ENCODE results near the gene RPS16.
A peak's percentile ranks its signal among the peaks of the same experiment; 100 is the strongest.
"Not testable (repeated sequence)": the region's sequence is repeated elsewhere in the genome, so short reads cannot be mapped to it uniquely, and the experiment has no call there.

Gene RPS16

GRCh38 chr19:39435499-39436349, at the start of gene RPS16:
RPS16 (minus strand) TSS chr19:39435949; CDS start chr19:39435895, 54 bp downstream.
- Histone ChIP-seq H3K36me3 (ENCODE audit: insufficient read depth, low read length) (peaks cover 28% of the 10 kb centered on the region), H3K4me1 (ENCODE audit: insufficient read depth, low read length) (peaks cover 27% of the 10 kb centered on the region), H3K4me3 (ENCODE audit: low read depth in 1 of 2, low read length in 2 of 2) (peak within 1 kb of the TSS; percentile 75 to 99), H3K9ac (ENCODE audit: low read length) (peak within 1 kb of the TSS; percentile 98), H3K27ac (ENCODE audit: low read depth, low read length) (peak within 1 kb of the TSS; percentile 92), H3K9me3 (ENCODE audit: low read length) (no peaks in the 10 kb centered on the region), H3K27me3 (ENCODE audit: control insufficient read depth in 1 of 2, insufficient read depth in 2 of 2, low read length in 2 of 2) (no peaks in the 10 kb centered on the region)

GRCh38 chr19:39483141-39483540, 47.4 kb upstream of the RPS16 start:
- peaks cover 28% of the 10 kb centered on the region for H3K36me3 ChIP-seq (ENCODE audit: insufficient read depth, low read length)
- no peaks in the 10 kb centered on the region for H3K27me3 ChIP-seq (ENCODE audit: control insufficient read depth in 1 of 2, insufficient read depth in 2 of 2, low read length in 2 of 2)
- H3K4me1 ChIP-seq (ENCODE audit: insufficient read depth, low read length) = peaks cover 9% of the 10 kb centered on the region
- H3K27ac ChIP-seq (ENCODE audit: low read depth, low read length) = no peak overlapping the region
- no peak overlapping the region for H3K9ac ChIP-seq (ENCODE audit: low read length)
- no peaks in the 10 kb centered on the region for H3K9me3 ChIP-seq (ENCODE audit: low read length)
- no peak overlapping the region for H3K4me3 ChIP-seq (ENCODE audit: low read depth in 1 of 2, low read length in 2 of 2)

- peak overlapping the region; percentile 80 to 99 for H3K4me3 ChIP-seq (ENCODE audit: low read depth in 1 of 2, low read length in 2 of 2)
- H3K36me3 ChIP-seq (ENCODE audit: insufficient read depth, low read length) = peaks cover 20% of the 10 kb centered on the region
- H3K27me3 ChIP-seq (ENCODE audit: control insufficient read depth in 1 of 2, insufficient read depth in 2 of 2, low read length in 2 of 2) = no peaks in the 10 kb centered on the region
- H3K27ac ChIP-seq (ENCODE audit: low read depth, low read length) = no peak overlapping the region
- H3K4me1 ChIP-seq (ENCODE audit: insufficient read depth, low read length) = peaks cover 9% of the 10 kb centered on the region
- H3K9me3 ChIP-seq (ENCODE audit: low read length) = no peaks in the 10 kb centered on the region
- peak overlapping the region; percentile 93 for H3K9ac ChIP-seq (ENCODE audit: low read length)
These were observed 45.9 kb upstream of the RPS16 start for GRCh38 chr19:39481676-39482075.

- H3K4me3 ChIP-seq (ENCODE audit: low read depth in 1 of 2, low read length in 2 of 2) = peak overlapping the region; percentile 80 to 99
- no peaks in the 10 kb centered on the region for H3K27me3 ChIP-seq (ENCODE audit: control insufficient read depth in 1 of 2, insufficient read depth in 2 of 2, low read length in 2 of 2)
- H3K4me1 ChIP-seq (ENCODE audit: insufficient read depth, low read length) = peaks cover 9% of the 10 kb centered on the region
- H3K27ac ChIP-seq (ENCODE audit: low read depth, low read length) = no peak overlapping the region
- peak overlapping the region; percentile 93 for H3K9ac ChIP-seq (ENCODE audit: low read length)
- peaks cover 18% of the 10 kb centered on the region for H3K36me3 ChIP-seq (ENCODE audit: insufficient read depth, low read length)
- H3K9me3 ChIP-seq (ENCODE audit: low read length) = no peaks in the 10 kb centered on the region
These were observed 45.4 kb upstream of the RPS16 start for GRCh38 chr19:39481229-39481545.

GRCh38 chr19:39480337-39481228, 44.8 kb upstream of the RPS16 start, which contains the start of gene TIMM50:
TIMM50 (plus strand) TSS chr19:39480838; CDS start chr19:39480854, 16 bp downstream.
- peak within 1 kb of the TSS; percentile 80 to 99 for H3K4me3 ChIP-seq (ENCODE audit: low read depth in 1 of 2, low read length in 2 of 2)
- no peaks in the 10 kb centered on the region for H3K9me3 ChIP-seq (ENCODE audit: low read length)
- peak within 1 kb of the TSS; percentile 82 for H3K27ac ChIP-seq (ENCODE audit: low read depth, low read length)

GRCh38 chr19:39479916-39480315, 44.2 kb upstream of the RPS16 start:
- Histone ChIP-seq H3K4me3 (ENCODE audit: low read depth in 1 of 2, low read length in 2 of 2) (peak overlapping the region in 1 of 2 donors; percentile 99), H3K27ac (ENCODE audit: low read depth, low read length) (peak overlapping the region; percentile 81), H3K27me3 (ENCODE audit: control insufficient read depth in 1 of 2, insufficient read depth in 2 of 2, low read length in 2 of 2) (no peaks in the 10 kb centered on the region), H3K9me3 (ENCODE audit: low read length) (no peaks in the 10 kb centered on the region), H3K9ac (ENCODE audit: low read length) (no peak overlapping the region), H3K36me3 (ENCODE audit: insufficient read depth, low read length) (peaks cover 23% of the 10 kb centered on the region), H3K4me1 (ENCODE audit: insufficient read depth, low read length) (peaks cover 9% of the 10 kb centered on the region)

More at GRCh38 chr19:39480337-39481228, 44.8 kb upstream of the RPS16 start, which contains the start of gene TIMM50:
- Histone ChIP-seq H3K9ac (ENCODE audit: low read length) (peak within 1 kb of the TSS; percentile 93), H3K36me3 (ENCODE audit: insufficient read depth, low read length) (peaks cover 18% of the 10 kb centered on the region), H3K27me3 (ENCODE audit: control insufficient read depth in 1 of 2, insufficient read depth in 2 of 2, low read length in 2 of 2) (no peaks in the 10 kb centered on the region), H3K4me1 (ENCODE audit: insufficient read depth, low read length) (peaks cover 9% of the 10 kb centered on the region)

- not testable (repeated sequence) for H3K9ac ChIP-seq (ENCODE audit: low read length); H3K4me3 ChIP-seq (ENCODE audit: low read depth in 1 of 2, low read length in 2 of 2); H3K4me1 ChIP-seq (ENCODE audit: insufficient read depth, low read length); H3K9me3 ChIP-seq (ENCODE audit: low read length); H3K27ac ChIP-seq (ENCODE audit: low read depth, low read length); H3K27me3 ChIP-seq (ENCODE audit: control insufficient read depth in 1 of 2, insufficient read depth in 2 of 2, low read length in 2 of 2)
- H3K36me3 ChIP-seq (ENCODE audit: insufficient read depth, low read length) = peaks cover 29% of the 10 kb centered on the region
These were observed 43.6 kb upstream of the RPS16 start for GRCh38 chr19:39479319-39479801.

GRCh38 chr19:39475748-39476147, 40.0 kb upstream of the RPS16 start:
- no peak overlapping the region for H3K4me3 ChIP-seq (ENCODE audit: low read depth in 1 of 2, low read length in 2 of 2)
- H3K9me3 ChIP-seq (ENCODE audit: low read length) = no peaks in the 10 kb centered on the region
- H3K9ac ChIP-seq (ENCODE audit: low read length) = no peak overlapping the region
- H3K4me1 ChIP-seq (ENCODE audit: insufficient read depth, low read length) = no peaks in the 10 kb centered on the region
- peaks cover 54% of the 10 kb centered on the region for H3K36me3 ChIP-seq (ENCODE audit: insufficient read depth, low read length)
- no peaks in the 10 kb centered on the region for H3K27me3 ChIP-seq (ENCODE audit: control insufficient read depth in 1 of 2, insufficient read depth in 2 of 2, low read length in 2 of 2)
- H3K27ac ChIP-seq (ENCODE audit: low read depth, low read length) = no peak overlapping the region

GRCh38 chr19:39474139-39474620, 38.4 kb upstream of the RPS16 start:
- Histone ChIP-seq H3K9me3 (ENCODE audit: low read length) (no peaks in the 10 kb centered on the region), H3K4me1 (ENCODE audit: insufficient read depth, low read length) (no peaks in the 10 kb centered on the region), H3K27ac (ENCODE audit: low read depth, low read length) (no peak overlapping the region), H3K36me3 (ENCODE audit: insufficient read depth, low read length) (peaks cover 70% of the 10 kb centered on the region), H3K9ac (ENCODE audit: low read length) (no peak overlapping the region), H3K27me3 (ENCODE audit: control insufficient read depth in 1 of 2, insufficient read depth in 2 of 2, low read length in 2 of 2) (no peaks in the 10 kb centered on the region), H3K4me3 (ENCODE audit: low read depth in 1 of 2, low read length in 2 of 2) (no peak overlapping the region)

GRCh38 chr19:39473443-39473960, 37.8 kb upstream of the RPS16 start:
- H3K36me3 ChIP-seq (ENCODE audit: insufficient read depth, low read length) = peaks cover 77% of the 10 kb centered on the region
- no peak overlapping the region for H3K9ac ChIP-seq (ENCODE audit: low read length)
- no peaks in the 10 kb centered on the region for H3K9me3 ChIP-seq (ENCODE audit: low read length)
- H3K27ac ChIP-seq (ENCODE audit: low read depth, low read length) = no peak overlapping the region
- no peaks in the 10 kb centered on the region for H3K4me1 ChIP-seq (ENCODE audit: insufficient read depth, low read length)
- H3K4me3 ChIP-seq (ENCODE audit: low read depth in 1 of 2, low read length in 2 of 2) = no peak overlapping the region
- no peaks in the 10 kb centered on the region for H3K27me3 ChIP-seq (ENCODE audit: control insufficient read depth in 1 of 2, insufficient read depth in 2 of 2, low read length in 2 of 2)

All from muscle layer of colon (tissue), 2 donors.